H1 (cell line): ENCODE measurements around the gene MRPS16. TPM values are rescaled to one million over a fixed set of nuclear protein-coding genes. Genes with fewer than 3 reads are reported as not detected.

ENCODE experiments used
- CTCF ChIA-PET: fragments of 300-600 bp; sonication (Branson Sonifier 250); formaldehyde crosslinking; loops from one replicate; lab custom pipeline; 2021; ENCODE audit not compliant: partially characterized antibody; lab: Charles Lee
- POLR2A ChIA-PET: fragments of 300-600 bp; sonication (Branson Sonifier 250); formaldehyde crosslinking; loops from one replicate; lab custom pipeline; 2021; ENCODE audit warnings: inconsistent platforms; ENCODE audit not compliant: partially characterized antibody; lab: Charles Lee
- DNase-seq, 2 experiments: peaks; one replicate each; pipeline versions ENCODE4 v3.0.0 to v3.0.0-alpha.2; 2010 to 2022; ENCODE audit warnings: low spot score in 2 of 2, low read depth in 1 of 2, mixed read lengths in 1 of 2
- FAIRE-seq: peaks from 2 replicates; lab custom pipeline; 2011; peaks lifted over from hg19 to GRCh38; lab: Jason Lieb, UNC
- H2AFZ ChIP-seq: 2 replicates; pipeline ENCODE4 v1.8.1; 2012; ENCODE audit warnings: low read length, inconsistent platforms
- H2AK5ac ChIP-seq: 2 replicates; pipeline ENCODE4 v1.6.1; 2013; ENCODE audit warnings: low read depth, low read length
- H2BK120ac ChIP-seq: replicated peaks from 2 replicates; pipeline ENCODE3; 2013; ENCODE audit warnings: low read depth, low read length, inconsistent platforms
- H2BK12ac ChIP-seq: 2 replicates; pipeline ENCODE4 v1.6.1; 2013; ENCODE audit warnings: low read depth, low read length
- H2BK15ac ChIP-seq: 2 replicates; pipeline ENCODE4 v1.6.1; 2013; ENCODE audit warnings: low read length
- H2BK20ac ChIP-seq: 2 replicates; pipeline ENCODE4 v1.6.1; 2013; ENCODE audit warnings: low read length
- H2BK5ac ChIP-seq: 2 replicates; pipeline ENCODE4 v1.6.1; 2013; ENCODE audit warnings: low read depth, low read length
- H3K14ac ChIP-seq: 2 replicates; pipeline ENCODE4 v1.6.1; 2013; ENCODE audit warnings: inconsistent platforms; ENCODE audit not compliant: insufficient read length
- H3K18ac ChIP-seq: 2 replicates; pipeline ENCODE4 v1.6.1; 2013; ENCODE audit warnings: low read length; ENCODE audit errors: extremely low read depth
- H3K23ac ChIP-seq: 2 replicates; pipeline ENCODE4 v1.6.1; 2013; ENCODE audit warnings: inconsistent platforms; ENCODE audit not compliant: insufficient read length
- H3K23me2 ChIP-seq: 2 replicates; pipeline ENCODE4 v1.6.1; 2013; ENCODE audit warnings: low read depth, low read length
- H3K27ac ChIP-seq: 2 replicates; pipeline ENCODE4 v1.6.1; 2011; ENCODE audit warnings: low read depth, low read length, inconsistent platforms
- H3K27me3 ChIP-seq, 4 experiments: replicated peaks in 1 of 4; 1 replicate in 1 of 4; 2 replicates in 3 of 4; pipeline versions ENCODE4 v1.6.1 to v1.8.1; 2011 to 2013; ENCODE audit warnings: low read length in 3 of 4, mild to moderate bottlenecking in 3 of 4, inconsistent platforms in 2 of 4, mixed read lengths in 2 of 4, moderate library complexity in 1 of 4; ENCODE audit not compliant: control insufficient read depth in 3 of 4, insufficient read depth in 3 of 4; ENCODE audit errors: extremely low read depth in 1 of 4
- H3K36me3 ChIP-seq, 4 experiments: 2 replicates each; pipeline versions ENCODE4 v1.6.1 to v1.8.1; 2011 to 2013; ENCODE audit warnings: mild to moderate bottlenecking in 4 of 4, low read length in 3 of 4, moderate library complexity in 2 of 4, control low read depth in 1 of 4, inconsistent platforms in 1 of 4; ENCODE audit not compliant: insufficient read depth in 4 of 4, control insufficient read depth in 2 of 4
- H3K4ac ChIP-seq: replicated peaks from 2 replicates; pipeline ENCODE3; 2013; ENCODE audit warnings: low read length, low read depth, mixed read lengths, inconsistent platforms; ENCODE audit not compliant: insufficient read length
- H3K4me1 ChIP-seq, 4 experiments: replicated peaks in 1 of 4; 1 replicate in 1 of 4; 2 replicates in 3 of 4; pipeline versions ENCODE4 v1.6.1 to v1.8.1; 2011 to 2013; ENCODE audit warnings: low read length in 3 of 4, inconsistent platforms in 2 of 4, mixed read lengths in 1 of 4; ENCODE audit not compliant: insufficient read depth in 4 of 4, control insufficient read depth in 3 of 4
- H3K4me2 ChIP-seq, 2 experiments: 2 replicates each; pipeline versions ENCODE4 v1.6.1 to v1.8.1; 2011 to 2013; ENCODE audit warnings: low read depth in 2 of 2, low read length in 2 of 2, control low read depth in 1 of 2, inconsistent platforms in 1 of 2, mild to moderate bottlenecking in 1 of 2; ENCODE audit not compliant: insufficient read depth in 1 of 2
- H3K4me3 ChIP-seq, 4 experiments: fragments of 200-600, 300-600 bp in 1 of 4; sonication (generic), shearing (Covaris generic), sonication (Bioruptor Twin) in 1 of 4; 2 replicates each; pipeline versions ENCODE4 v1.5.1 to v1.8.1; 2011 to 2016; ENCODE audit warnings: low read length in 4 of 4, low read depth in 3 of 4, control low read depth in 2 of 4, inconsistent platforms in 2 of 4, mild to moderate bottlenecking in 2 of 4, mixed read lengths in 1 of 4, moderate library complexity in 1 of 4; ENCODE audit not compliant: insufficient read depth in 2 of 4; ENCODE audit errors: extremely low read depth in 1 of 4
- H3K56ac ChIP-seq: replicated peaks from 2 replicates; pipeline ENCODE3; 2013; ENCODE audit warnings: low read depth, mild to moderate bottlenecking, mixed read lengths, low read length, inconsistent platforms; ENCODE audit not compliant: insufficient read length
- H3K79me1 ChIP-seq: 2 replicates; pipeline ENCODE4 v1.6.1; 2013; ENCODE audit warnings: low read depth, low read length, control low read depth
- H3K79me2 ChIP-seq, 2 experiments: 2 replicates each; pipeline versions ENCODE4 v1.6.1 to v1.8.1; 2012 to 2013; ENCODE audit warnings: low read length in 2 of 2, mild to moderate bottlenecking in 2 of 2, inconsistent platforms in 1 of 2; ENCODE audit not compliant: insufficient read depth in 2 of 2, control insufficient read depth in 1 of 2
- H3K9ac ChIP-seq, 4 experiments: replicated peaks in 1 of 4; 1 replicate in 1 of 4; 2 replicates in 3 of 4; pipeline versions ENCODE4 v1.6.1 to v1.8.1; 2011 to 2013; ENCODE audit warnings: low read depth in 3 of 4, low read length in 3 of 4, control low read depth in 2 of 4, mild to moderate bottlenecking in 2 of 4, moderate library complexity in 2 of 4, inconsistent platforms in 1 of 4; ENCODE audit errors: extremely low read depth in 1 of 4
- H3K9me3 ChIP-seq, 2 experiments: 2 replicates each; pipeline versions ENCODE4 v1.6.1 to v1.8.1; 2012 to 2013; ENCODE audit warnings: mild to moderate bottlenecking in 2 of 2, moderate library complexity in 2 of 2, control low read depth in 1 of 2, inconsistent platforms in 1 of 2, low read depth in 1 of 2, low read length in 1 of 2, mixed read lengths in 1 of 2; ENCODE audit not compliant: insufficient read depth in 2 of 2
- H4K20me1 ChIP-seq, 2 experiments: replicated peaks in 1 of 2; 2 replicates each; pipeline versions ENCODE3 to v1.8.1; 2011 to 2013; ENCODE audit warnings: inconsistent platforms in 2 of 2, low read length in 2 of 2, mild to moderate bottlenecking in 1 of 2; ENCODE audit not compliant: insufficient read depth in 2 of 2, control insufficient read depth in 1 of 2
- H4K5ac ChIP-seq: 2 replicates; pipeline ENCODE4 v1.6.1; 2013; ENCODE audit warnings: low read length, low read depth, mixed read lengths, inconsistent platforms; ENCODE audit not compliant: insufficient read length
- H4K8ac ChIP-seq: 2 replicates; pipeline ENCODE4 v1.8.0; 2013; ENCODE audit warnings: mild to moderate bottlenecking, moderate library complexity, low read length, inconsistent platforms; ENCODE audit not compliant: insufficient read depth; ENCODE audit errors: extremely low read depth
- H4K91ac ChIP-seq: replicated peaks from 2 replicates; pipeline ENCODE3; 2013; ENCODE audit warnings: low read length, mixed read lengths, inconsistent platforms; ENCODE audit not compliant: insufficient read length
- JUND ChIP-seq: IDR thresholded peaks from 2 replicates; pipeline ENCODE4 v1.6.1; 2011; ENCODE audit warnings: mild to moderate bottlenecking, improper control_type of control experiment, low read length
- RAD21 ChIP-seq, 2 experiments: IDR thresholded peaks in 1 of 2; conservative IDR thresholded peaks in 1 of 2; 2 replicates each; pipeline ENCODE4 v1.6.1; 2011; ENCODE audit warnings: low read depth in 2 of 2, low read length in 2 of 2, improper control_type of control experiment in 1 of 2, inconsistent platforms in 1 of 2, mild to moderate bottlenecking in 1 of 2, moderate library complexity in 1 of 2
- WGBS, 2 experiments: shearing (Covaris generic) in 1 of 2; methylation state at CpG; one replicate each; pipeline versions ENCODE4 v1.1.6 to v1.1.7; 2013 to 2015; ENCODE audit warnings: low lambda C conversion rate in 2 of 2, mixed read lengths in 2 of 2, inconsistent platforms in 1 of 2, low coverage in 1 of 2, missing lambda C conversion rate in 1 of 2; ENCODE audit not compliant: insufficient replicate concordance in 2 of 2, insufficient coverage in 1 of 2, insufficient read length in 1 of 2; ENCODE audit errors: extremely low coverage in 1 of 2, missing lambda C conversion rate in 1 of 2; 5-methylcytosine and 5-hydroxymethylcytosine counted together
- polyA plus RNA-seq, 7 experiments: library from polyadenylated mRNA; depleted of rRNA in 3 of 7; stranded (reverse) in 5 of 7; unstranded in 2 of 7; fragments of >200 nt in 5 of 7; fragments of 200-250 nt in 2 of 7; gene quantifications; 1 replicate in 5 of 7; 2 replicates in 1 of 7; 4 replicates in 1 of 7; pipeline versions ENCODE4 v1.2.1 to v1.2.3, GENCODE V29; 2011 to 2013; ENCODE audit warnings: missing spikeins in 2 of 7, mixed read lengths in 2 of 7
- total RNA-seq: library from RNA; stranded (reverse); fragmentation: NEBNext Ultra II Directional; extraction: Animal tissue kit (Norgen Biotek cat#: 25700); gene quantifications from 2 replicates; pipeline ENCODE4 v1.2.1, GENCODE V29; 2021

Gene MRPS16
- total and polyA plus RNA-seq, 2 of the 8 experiments (the other 6 are each of a cell fraction or from before 2014, with no cell fraction given): 125 to 203 TPM

GRCh38 chr10:73206385-73206784 lies 46.1 kb downstream of the MRPS16 start:
- Histone ChIP-seq H4K20me1 (no peaks in the 10 kb centered on the region), H3K9ac (no peak overlapping the region), H3K27me3 (no peaks in the 10 kb centered on the region), H3K56ac (no peak overlapping the region), H4K91ac (no peak overlapping the region), H4K5ac (no peak overlapping the region), H2BK15ac (no peak overlapping the region), H3K23me2 (no peaks in the 10 kb centered on the region), H2BK20ac (no peak overlapping the region), H3K4me2 (no peak overlapping the region), H3K23ac (no peak overlapping the region), H2BK120ac (no peak overlapping the region), H4K8ac (no peak overlapping the region), H3K14ac (no peak overlapping the region), H2BK12ac (no peak overlapping the region), H3K79me2 (no peaks in the 10 kb centered on the region), H3K18ac (no peak overlapping the region), H2AK5ac (no peak overlapping the region), H3K4me3 (no peak overlapping the region), H3K36me3 (peaks cover 0 to 6% (median 1%) of the 10 kb centered on the region in 4 experiments; a peak in 2 of 8 replicates), H3K9me3 (peaks cover 19 to 25% of the 10 kb centered on the region in 2 experiments), H2BK5ac (no peak overlapping the region), H3K4me1 (no peaks in the 10 kb centered on the region), H3K79me1 (no peaks in the 10 kb centered on the region), H2AFZ (no peak overlapping the region), H3K4ac (no peak overlapping the region), H3K27ac (no peak overlapping the region)
- TF ChIP-seq RAD21 (IDR thresholded peaks at IDR 0.05 in 1 of 2, conservative IDR thresholded peaks at IDR 0.05 in 1 of 2; ENCODE audit: low read depth in 2 of 2, low read length in 2 of 2) (no peak), JUND (no peak)
- CTCF ChIA-PET: interaction anchor here (1.0 kb wide), 1 partner anchor 10 kb away, joined by 4 read pairs; no protein-coding TSS in a partner anchor
- WGBS, 2 experiments: 93% methylated on average over 5 of the region's 5 CpGs; no CpG with 5 or more reads in 1 of the 2 experiments
- POLR2A ChIA-PET: interaction anchor here (1.0 kb wide), 1 partner anchor 40 kb away, joined by 3 read pairs; no protein-coding TSS in a partner anchor
- DNase-seq: no peak
- FAIRE-seq: no peak
